ENCODE measurements around the gene STYXL2. TPM values are rescaled to one million over a fixed set of nuclear protein-coding genes. Genes with fewer than 3 reads are reported as not detected.

Gene STYXL2
- total and polyA plus RNA-seq, 2 of the 8 experiments (the other 6 are each of a cell fraction or from before 2014, with no cell fraction given), result 0.09 to 0.22 TPM

DNA sequence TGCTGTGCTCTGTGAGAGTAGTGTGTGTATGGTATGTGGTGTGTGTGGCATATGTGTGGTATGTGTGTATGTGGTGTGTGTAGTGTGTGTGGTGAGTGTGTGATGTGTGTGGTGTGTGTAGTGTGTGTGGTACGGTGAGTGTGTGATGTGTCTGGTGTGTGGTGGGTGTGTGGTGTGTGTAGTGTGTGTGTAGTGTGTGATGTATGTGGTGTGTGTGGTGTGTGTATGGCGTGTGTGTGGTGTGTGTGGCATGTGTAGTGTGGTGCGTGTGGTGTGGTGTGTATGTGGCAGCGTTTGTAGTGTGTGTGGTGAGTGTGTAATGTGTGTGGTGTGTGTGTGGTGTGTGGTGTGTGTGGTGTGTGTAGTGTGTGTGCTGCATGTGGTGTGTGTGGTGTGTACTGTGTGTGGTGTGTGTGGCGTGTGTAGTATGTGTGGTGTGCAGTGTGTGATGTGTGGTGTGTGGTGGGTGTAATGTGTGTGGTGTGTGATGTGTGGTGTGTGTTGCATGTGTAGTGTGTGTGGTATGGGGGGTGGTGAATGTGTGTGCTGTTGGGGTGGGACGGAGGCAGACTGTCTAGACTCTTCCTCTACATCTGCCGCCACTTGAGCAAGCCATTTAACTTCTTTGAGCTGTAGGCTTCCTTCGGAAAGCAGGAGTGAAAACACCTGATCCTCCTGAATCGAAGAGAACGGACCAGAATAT is 37.2 kb upstream of the STYXL2 start (continued):
- TF ChIP-seq, protein P1, sequence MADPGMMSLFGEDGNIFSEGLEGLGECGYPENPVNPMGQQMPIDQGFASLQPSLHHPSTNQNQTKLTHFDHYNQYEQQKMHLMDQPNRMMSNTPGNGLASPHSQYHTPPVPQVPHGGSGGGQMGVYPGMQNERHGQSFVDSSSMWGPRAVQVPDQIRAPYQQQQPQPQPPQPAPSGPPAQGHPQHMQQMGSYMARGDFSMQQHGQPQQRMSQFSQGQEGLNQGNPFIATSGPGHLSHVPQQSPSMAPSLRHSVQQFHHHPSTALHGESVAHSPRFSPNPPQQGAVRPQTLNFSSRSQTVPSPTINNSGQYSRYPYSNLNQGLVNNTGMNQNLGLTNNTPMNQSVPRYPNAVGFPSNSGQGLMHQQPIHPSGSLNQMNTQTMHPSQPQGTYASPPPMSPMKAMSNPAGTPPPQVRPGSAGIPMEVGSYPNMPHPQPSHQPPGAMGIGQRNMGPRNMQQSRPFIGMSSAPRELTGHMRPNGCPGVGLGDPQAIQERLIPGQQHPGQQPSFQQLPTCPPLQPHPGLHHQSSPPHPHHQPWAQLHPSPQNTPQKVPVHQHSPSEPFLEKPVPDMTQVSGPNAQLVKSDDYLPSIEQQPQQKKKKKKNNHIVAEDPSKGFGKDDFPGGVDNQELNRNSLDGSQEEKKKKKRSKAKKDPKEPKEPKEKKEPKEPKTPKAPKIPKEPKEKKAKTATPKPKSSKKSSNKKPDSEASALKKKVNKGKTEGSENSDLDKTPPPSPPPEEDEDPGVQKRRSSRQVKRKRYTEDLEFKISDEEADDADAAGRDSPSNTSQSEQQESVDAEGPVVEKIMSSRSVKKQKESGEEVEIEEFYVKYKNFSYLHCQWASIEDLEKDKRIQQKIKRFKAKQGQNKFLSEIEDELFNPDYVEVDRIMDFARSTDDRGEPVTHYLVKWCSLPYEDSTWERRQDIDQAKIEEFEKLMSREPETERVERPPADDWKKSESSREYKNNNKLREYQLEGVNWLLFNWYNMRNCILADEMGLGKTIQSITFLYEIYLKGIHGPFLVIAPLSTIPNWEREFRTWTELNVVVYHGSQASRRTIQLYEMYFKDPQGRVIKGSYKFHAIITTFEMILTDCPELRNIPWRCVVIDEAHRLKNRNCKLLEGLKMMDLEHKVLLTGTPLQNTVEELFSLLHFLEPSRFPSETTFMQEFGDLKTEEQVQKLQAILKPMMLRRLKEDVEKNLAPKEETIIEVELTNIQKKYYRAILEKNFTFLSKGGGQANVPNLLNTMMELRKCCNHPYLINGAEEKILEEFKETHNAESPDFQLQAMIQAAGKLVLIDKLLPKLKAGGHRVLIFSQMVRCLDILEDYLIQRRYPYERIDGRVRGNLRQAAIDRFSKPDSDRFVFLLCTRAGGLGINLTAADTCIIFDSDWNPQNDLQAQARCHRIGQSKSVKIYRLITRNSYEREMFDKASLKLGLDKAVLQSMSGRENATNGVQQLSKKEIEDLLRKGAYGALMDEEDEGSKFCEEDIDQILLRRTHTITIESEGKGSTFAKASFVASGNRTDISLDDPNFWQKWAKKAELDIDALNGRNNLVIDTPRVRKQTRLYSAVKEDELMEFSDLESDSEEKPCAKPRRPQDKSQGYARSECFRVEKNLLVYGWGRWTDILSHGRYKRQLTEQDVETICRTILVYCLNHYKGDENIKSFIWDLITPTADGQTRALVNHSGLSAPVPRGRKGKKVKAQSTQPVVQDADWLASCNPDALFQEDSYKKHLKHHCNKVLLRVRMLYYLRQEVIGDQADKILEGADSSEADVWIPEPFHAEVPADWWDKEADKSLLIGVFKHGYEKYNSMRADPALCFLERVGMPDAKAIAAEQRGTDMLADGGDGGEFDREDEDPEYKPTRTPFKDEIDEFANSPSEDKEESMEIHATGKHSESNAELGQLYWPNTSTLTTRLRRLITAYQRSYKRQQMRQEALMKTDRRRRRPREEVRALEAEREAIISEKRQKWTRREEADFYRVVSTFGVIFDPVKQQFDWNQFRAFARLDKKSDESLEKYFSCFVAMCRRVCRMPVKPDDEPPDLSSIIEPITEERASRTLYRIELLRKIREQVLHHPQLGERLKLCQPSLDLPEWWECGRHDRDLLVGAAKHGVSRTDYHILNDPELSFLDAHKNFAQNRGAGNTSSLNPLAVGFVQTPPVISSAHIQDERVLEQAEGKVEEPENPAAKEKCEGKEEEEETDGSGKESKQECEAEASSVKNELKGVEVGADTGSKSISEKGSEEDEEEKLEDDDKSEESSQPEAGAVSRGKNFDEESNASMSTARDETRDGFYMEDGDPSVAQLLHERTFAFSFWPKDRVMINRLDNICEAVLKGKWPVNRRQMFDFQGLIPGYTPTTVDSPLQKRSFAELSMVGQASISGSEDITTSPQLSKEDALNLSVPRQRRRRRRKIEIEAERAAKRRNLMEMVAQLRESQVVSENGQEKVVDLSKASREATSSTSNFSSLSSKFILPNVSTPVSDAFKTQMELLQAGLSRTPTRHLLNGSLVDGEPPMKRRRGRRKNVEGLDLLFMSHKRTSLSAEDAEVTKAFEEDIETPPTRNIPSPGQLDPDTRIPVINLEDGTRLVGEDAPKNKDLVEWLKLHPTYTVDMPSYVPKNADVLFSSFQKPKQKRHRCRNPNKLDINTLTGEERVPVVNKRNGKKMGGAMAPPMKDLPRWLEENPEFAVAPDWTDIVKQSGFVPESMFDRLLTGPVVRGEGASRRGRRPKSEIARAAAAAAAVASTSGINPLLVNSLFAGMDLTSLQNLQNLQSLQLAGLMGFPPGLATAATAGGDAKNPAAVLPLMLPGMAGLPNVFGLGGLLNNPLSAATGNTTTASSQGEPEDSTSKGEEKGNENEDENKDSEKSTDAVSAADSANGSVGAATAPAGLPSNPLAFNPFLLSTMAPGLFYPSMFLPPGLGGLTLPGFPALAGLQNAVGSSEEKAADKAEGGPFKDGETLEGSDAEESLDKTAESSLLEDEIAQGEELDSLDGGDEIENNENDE (IDR thresholded peaks at IDR 0.05; ENCODE audit: insufficient replicate concordance, low read length), result no peak
- TF ChIP-seq CHD2 (IDR thresholded peaks at IDR 0.05; ENCODE audit: low read length), result no peak
